22Rv1 (cell line): ENCODE data around the gene OSTF1.

Experiments used
- CTCF ChIP-seq: fragments of 450-650 bp; IDR thresholded peaks from 2 replicates; pipeline ENCODE4 v1.5.1; 2017; ENCODE audit warnings: mild to moderate bottlenecking
- ZFX ChIP-seq: fragments of 450-650 bp; IDR thresholded peaks from 2 replicates; pipeline ENCODE4 v1.6.1; 2017; ENCODE audit warnings: antibody characterized with exemption, borderline replicate concordance

- TF ChIP-seq CTCF: no peak
- TF ChIP-seq ZFX: no peak
Measured at GRCh38 chr9:75133396-75133795, 45.1 kb downstream of the OSTF1 start.
